ACHN (cell line): ENCODE data around the gene EPS8L1.

Experiments used
- DNase-seq: peaks from one replicate; pipeline ENCODE4 v3.0.0-alpha.2; 2015
- in situ Hi-C: cut with HindIII; loops from 2 replicates; pipeline ENCODE4 v1.10.0; 2017; ENCODE audit warnings: low sequenced_read_pairs, low pct_ligation_motif_present, low pct_unique_long_range_greater_than_20kb

The EPS8L1 gene

GRCh38 chr19:55089342-55089944, 13.8 kb downstream of the EPS8L1 start:
- in situ Hi-C loops = no loop called here

GRCh38 chr19:55090564-55090963, 14.9 kb downstream of the EPS8L1 start:
- no peak for DNase-seq
- in situ Hi-C loops = no loop called here

More at GRCh38 chr19:55089342-55089944, 13.8 kb downstream of the EPS8L1 start:
- no peak for DNase-seq

GRCh38 chr19:55091126-55091910, 15.6 kb downstream of the EPS8L1 start:
- no peak for DNase-seq
- in situ Hi-C loops = no loop called here

GRCh38 chr19:55091955-55092354, 16.3 kb downstream of the EPS8L1 start:
- in situ Hi-C loops = no loop called here
- no peak for DNase-seq

- in situ Hi-C loops = no loop called here
- DNase-seq = no peak
Measured at GRCh38 chr19:55092423-55093318, 17.0 kb downstream of the EPS8L1 start.

GRCh38 chr19:55094456-55095259, 19.0 kb downstream of the EPS8L1 start:
- in situ Hi-C loops = no loop called here
- DNase-seq = no peak

- in situ Hi-C loops = no loop called here
- DNase-seq = no peak
Measured at GRCh38 chr19:55095260-55096060, 19.8 kb downstream of the EPS8L1 start.

GRCh38 chr19:55096061-55096701, 20.5 kb downstream of the EPS8L1 start:
- DNase-seq = no peak
- in situ Hi-C loops = no loop called here

- in situ Hi-C loops = no loop called here
- DNase-seq = no peak
Measured at GRCh38 chr19:55097864-55098715, 22.4 kb downstream of the EPS8L1 start.

GRCh38 chr19:55098716-55099556, 23.3 kb downstream of the EPS8L1 start:
- in situ Hi-C loops = no loop called here
- no peak for DNase-seq

GRCh38 chr19:55099557-55100506, 24.2 kb downstream of the EPS8L1 start:
- DNase-seq = no peak
- in situ Hi-C loops = no loop called here

GRCh38 chr19:55101261-55101660, 25.6 kb downstream of the EPS8L1 start:
- no peak for DNase-seq
- in situ Hi-C loops = no loop called here

- DNase-seq = no peak
- in situ Hi-C loops = no loop called here
Measured at GRCh38 chr19:55103190-55103589, 27.5 kb downstream of the EPS8L1 start.

GRCh38 chr19:55105237-55105636, 29.6 kb downstream of the EPS8L1 start:
- no peak for DNase-seq
- in situ Hi-C loops = no loop called here

GRCh38 chr19:55106591-55106990, 30.9 kb downstream of the EPS8L1 start:
- no peak for DNase-seq
- in situ Hi-C loops = no loop called here
